Endothelial cell of umbilical vein (primary cell): ENCODE data around the gene INHBE.

Source experiments
- EZH2 ChIP-seq: IDR thresholded peaks from 2 replicates; pipeline ENCODE4 v1.6.1; 2012; ENCODE audit warnings: borderline replicate concordance, low read depth, mild to moderate bottlenecking, moderate library complexity, low read length, inconsistent platforms; ENCODE audit not compliant: severe bottlenecking
- MYC ChIP-seq: IDR thresholded peaks from one replicate; pipeline ENCODE4 v1.6.1; 2011; ENCODE audit warnings: mild to moderate bottlenecking, low read depth, low read length
- POLR2A ChIP-seq: IDR thresholded peaks from 2 replicates; pipeline ENCODE4 v1.6.1; 2012; ENCODE audit warnings: low read depth, mild to moderate bottlenecking, control low read depth, low read length
- POLR2AphosphoS5 ChIP-seq: IDR thresholded peaks from 2 replicates; pipeline ENCODE4 v1.6.1; 2012; ENCODE audit warnings: low read depth, mild to moderate bottlenecking, control low read depth, low read length, moderate library complexity; ENCODE audit not compliant: insufficient read depth
- TF ChIP-seq, protein P1 (sequence below), 2 donors: IDR thresholded peaks; 1 replicate in 1 of 2; 2 replicates in 1 of 2; pipeline ENCODE4 v1.5.1; 2011; ENCODE audit warnings: low read length in 2 of 2, mild to moderate bottlenecking in 2 of 2, moderate library complexity in 2 of 2, control low read depth in 1 of 2, inconsistent platforms in 1 of 2, low read depth in 1 of 2; ENCODE audit not compliant: insufficient read depth in 1 of 2; ENCODE audit errors: extremely low read depth in 1 of 2
- TF ChIP-seq, protein P2 (sequence below): IDR thresholded peaks from 2 replicates; pipeline ENCODE4 v1.6.1; 2011; ENCODE audit not compliant: insufficient read depth, insufficient read length

DNA sequence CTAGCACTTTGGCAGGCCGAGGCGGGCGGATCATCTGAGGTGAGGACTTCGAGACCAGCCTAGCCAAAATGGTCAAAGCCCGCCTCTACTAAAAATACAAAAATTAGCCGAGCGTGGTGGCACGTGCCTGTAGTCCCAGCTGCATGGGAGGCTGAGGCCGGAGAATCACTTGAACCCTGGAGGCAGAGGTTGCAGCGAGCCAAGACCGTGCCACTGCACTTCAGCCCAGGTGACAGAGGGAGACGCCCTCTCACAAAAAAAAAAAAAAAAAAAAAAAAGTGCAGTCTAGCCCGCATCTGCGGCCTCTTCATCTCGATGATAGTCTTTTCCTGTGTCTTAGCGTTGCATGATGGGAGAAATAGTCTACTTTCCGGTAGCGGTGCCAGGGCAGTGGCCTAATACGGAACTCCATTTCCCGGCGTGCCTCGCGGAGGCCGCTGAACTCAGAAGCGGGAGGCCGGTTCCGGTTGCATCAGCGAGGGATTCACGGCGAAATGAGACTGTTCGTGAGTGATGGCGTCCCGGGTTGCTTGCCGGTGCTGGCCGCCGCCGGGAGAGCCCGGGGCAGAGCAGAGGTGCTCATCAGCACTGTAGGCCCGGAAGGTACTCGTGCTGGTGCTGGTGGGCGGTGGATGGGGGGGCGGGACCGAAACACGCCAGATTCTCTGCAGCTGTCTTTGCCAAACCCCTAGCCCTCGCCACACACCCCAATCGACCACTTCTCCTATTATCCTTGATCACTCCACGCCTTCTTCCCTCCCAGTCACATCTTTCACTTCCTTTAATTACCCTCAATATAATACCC lies 32.7 kb downstream of the INHBE start, which contains the start of gene MARS1:
- TF ChIP-seq POLR2A (peak; percentile 86), EZH2 (no peak), MYC (peak; percentile 81), POLR2AphosphoS5 (peak; percentile 90)
- TF ChIP-seq, protein P1, sequence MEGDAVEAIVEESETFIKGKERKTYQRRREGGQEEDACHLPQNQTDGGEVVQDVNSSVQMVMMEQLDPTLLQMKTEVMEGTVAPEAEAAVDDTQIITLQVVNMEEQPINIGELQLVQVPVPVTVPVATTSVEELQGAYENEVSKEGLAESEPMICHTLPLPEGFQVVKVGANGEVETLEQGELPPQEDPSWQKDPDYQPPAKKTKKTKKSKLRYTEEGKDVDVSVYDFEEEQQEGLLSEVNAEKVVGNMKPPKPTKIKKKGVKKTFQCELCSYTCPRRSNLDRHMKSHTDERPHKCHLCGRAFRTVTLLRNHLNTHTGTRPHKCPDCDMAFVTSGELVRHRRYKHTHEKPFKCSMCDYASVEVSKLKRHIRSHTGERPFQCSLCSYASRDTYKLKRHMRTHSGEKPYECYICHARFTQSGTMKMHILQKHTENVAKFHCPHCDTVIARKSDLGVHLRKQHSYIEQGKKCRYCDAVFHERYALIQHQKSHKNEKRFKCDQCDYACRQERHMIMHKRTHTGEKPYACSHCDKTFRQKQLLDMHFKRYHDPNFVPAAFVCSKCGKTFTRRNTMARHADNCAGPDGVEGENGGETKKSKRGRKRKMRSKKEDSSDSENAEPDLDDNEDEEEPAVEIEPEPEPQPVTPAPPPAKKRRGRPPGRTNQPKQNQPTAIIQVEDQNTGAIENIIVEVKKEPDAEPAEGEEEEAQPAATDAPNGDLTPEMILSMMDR (IDR thresholded peaks at IDR 0.05; ENCODE audit: extremely low read depth in 1 of 2, insufficient read depth in 1 of 2, low read depth in 1 of 2, low read length in 2 of 2): no peak
- TF ChIP-seq, protein P2, sequence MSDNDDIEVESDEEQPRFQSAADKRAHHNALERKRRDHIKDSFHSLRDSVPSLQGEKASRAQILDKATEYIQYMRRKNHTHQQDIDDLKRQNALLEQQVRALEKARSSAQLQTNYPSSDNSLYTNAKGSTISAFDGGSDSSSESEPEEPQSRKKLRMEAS: peak; percentile 18
